Measurements from ENCODE around the gene CCDC187. TPM values are rescaled to one million over a fixed set of nuclear protein-coding genes. Genes with fewer than 3 reads are reported as not detected.
A peak's percentile ranks its signal among the peaks of the same experiment; 100 is the strongest.

Gene CCDC187
- total RNA-seq, 2 experiments from 2014 or later, result not detected

DNA sequence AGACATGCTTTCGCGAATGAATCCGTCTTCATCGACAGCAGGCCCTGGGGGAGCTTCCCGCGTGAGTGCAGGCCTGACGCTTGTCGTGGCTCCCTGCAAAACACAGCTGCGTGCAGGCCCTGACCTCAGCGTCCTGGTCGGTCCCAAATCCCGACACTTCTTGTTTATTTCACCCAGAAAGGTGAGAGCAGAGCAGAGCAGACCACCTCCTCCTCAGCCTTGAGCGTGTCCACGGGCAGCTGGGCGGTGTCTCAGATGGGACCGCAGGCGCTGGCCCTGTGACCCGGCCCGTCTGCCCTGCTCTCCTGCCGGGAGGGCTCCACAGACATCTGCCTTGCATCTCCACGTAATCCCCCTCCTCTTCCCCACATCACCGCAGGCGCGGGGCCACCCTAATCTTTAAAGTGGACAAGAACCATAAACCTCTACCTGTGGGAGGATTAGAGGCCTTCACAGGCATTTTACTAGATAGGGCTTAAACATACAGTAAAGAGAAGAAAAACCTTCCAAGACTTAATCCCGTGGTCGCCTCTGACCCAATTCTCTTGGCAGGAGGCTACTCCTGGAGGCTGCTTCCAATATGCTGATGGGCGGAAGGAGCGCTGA is 91.4 kb downstream of the CCDC187 start:
- Mint-ChIP-seq H3K9me3 (no peaks in the 10 kb centered on the region), H3K4me3 (no peak overlapping the region), H3K27ac (no peak overlapping the region), H3K36me3 (ENCODE audit: low read depth) (peaks cover 35% of the 10 kb centered on the region), H3K4me1 (no peaks in the 10 kb centered on the region), H3K27me3 (no peaks in the 10 kb centered on the region)
- no peak for DNase-seq
- POLR2A ChIA-PET, result no interaction called here
- CTCF ChIA-PET, result no interaction called here

DNA sequence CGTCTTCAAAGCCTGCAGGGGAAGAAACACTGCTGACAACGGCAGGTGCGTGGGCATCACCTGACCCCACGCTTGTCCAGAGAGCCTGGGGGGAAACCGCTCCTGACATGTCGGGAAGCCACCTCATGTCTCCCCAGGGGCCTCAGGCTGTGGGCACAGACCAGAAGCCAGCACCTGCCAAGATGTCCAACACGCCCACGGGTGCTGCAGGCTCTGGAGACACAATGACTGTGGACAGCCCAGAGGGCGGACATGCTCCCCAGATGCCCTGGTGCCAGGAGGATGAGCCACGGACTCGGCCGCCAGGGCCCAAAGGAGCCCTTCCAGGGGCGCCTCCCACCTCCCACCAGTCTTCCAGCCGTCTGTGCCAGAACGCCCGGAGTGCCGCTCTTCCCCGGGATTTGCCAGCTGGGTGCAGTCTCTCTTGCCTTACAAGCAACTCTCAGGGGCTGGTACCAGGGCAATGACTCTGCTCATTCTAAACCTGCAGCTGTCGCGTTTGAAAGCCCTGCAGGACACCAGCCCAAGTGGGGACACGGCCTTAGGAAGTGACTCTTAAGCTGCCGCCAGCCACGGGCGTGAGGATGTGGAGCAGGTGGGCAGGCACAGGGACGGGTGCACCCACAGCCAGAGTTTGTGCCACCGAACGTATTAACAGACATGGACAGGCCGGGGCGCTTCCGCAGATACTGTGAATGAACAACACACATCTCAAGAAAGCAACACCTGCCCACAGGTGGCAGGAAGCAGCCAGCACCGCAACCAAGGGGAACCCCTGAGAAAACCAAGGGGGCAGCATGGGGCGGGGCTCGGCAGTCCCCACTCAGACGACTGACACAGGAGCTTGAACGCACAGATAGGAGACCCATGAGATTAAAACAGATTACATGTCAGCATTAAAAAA is 92.2 kb downstream of the CCDC187 start:
- Mint-ChIP-seq H3K36me3 (ENCODE audit: low read depth) (peaks cover 37% of the 10 kb centered on the region), H3K4me1 (no peaks in the 10 kb centered on the region), H3K27ac (no peak overlapping the region), H3K4me3 (no peak overlapping the region), H3K27me3 (no peaks in the 10 kb centered on the region), H3K9me3 (no peaks in the 10 kb centered on the region)
- CTCF ChIA-PET, result no interaction called here
- POLR2A ChIA-PET, result no interaction called here
- DNase-seq, result no peak

DNA sequence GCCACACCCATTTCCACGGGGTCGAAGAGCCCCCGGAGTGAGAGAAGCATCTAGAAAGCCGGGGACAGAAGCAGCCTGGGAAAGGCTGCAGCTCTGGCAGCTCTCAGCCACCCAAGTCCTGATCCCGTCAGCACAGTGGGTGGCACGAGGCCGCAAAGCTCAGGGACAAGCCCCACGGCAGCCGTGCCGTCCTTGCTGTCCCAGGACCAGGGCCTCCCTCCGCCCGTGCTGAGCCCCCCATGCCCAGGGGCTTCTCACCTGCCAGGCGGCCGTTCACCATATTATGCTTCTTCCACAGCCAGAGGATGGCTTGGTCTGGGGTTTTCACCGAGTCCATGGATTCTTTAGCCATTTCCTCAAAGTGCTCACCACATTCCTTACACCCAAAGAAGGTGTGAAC is 92.9 kb downstream of the CCDC187 start:
- DNase-seq, result no peak
- Mint-ChIP-seq H3K36me3 (ENCODE audit: low read depth) (peaks cover 36% of the 10 kb centered on the region), H3K27me3 (peaks cover 1% of the 10 kb centered on the region), H3K9me3 (no peaks in the 10 kb centered on the region), H3K4me1 (no peaks in the 10 kb centered on the region), H3K4me3 (no peak overlapping the region), H3K27ac (no peak overlapping the region)
- ChIA-PET CTCF (no interaction called here), POLR2A (no interaction called here)

DNA sequence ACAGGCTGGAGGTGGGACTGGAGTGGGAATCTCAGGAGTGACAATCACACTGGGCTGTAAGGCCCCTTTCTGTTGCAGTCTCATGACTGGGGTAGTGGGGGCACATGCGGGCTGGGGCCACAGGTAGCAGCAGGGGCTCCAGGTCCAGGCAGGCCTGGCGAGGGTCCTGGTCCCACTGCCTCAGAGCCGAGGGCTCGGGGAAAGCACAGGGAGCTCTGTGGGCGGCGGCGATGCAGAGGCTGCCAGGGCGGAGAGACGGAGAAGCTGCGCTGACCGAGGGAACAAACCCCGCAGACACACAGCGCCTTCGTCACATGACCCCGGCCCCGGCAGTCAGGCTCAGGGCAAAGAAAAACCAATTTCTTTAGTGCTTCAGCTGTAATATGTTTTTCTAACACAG is 93.6 kb downstream of the CCDC187 start:
- no peaks in the 10 kb centered on the region for H3K9me3 Mint-ChIP-seq
- POLR2A ChIA-PET, result no interaction called here
- no peaks in the 10 kb centered on the region for H3K4me1 Mint-ChIP-seq
- CTCF ChIA-PET, result no interaction called here
- peaks cover 29% of the 10 kb centered on the region for H3K36me3 Mint-ChIP-seq (ENCODE audit: low read depth)
- peaks cover 2% of the 10 kb centered on the region for H3K27me3 Mint-ChIP-seq
- H3K27ac Mint-ChIP-seq, result no peak overlapping the region
- H3K4me3 Mint-ChIP-seq, result no peak overlapping the region
- DNase-seq, result no peak

DNA sequence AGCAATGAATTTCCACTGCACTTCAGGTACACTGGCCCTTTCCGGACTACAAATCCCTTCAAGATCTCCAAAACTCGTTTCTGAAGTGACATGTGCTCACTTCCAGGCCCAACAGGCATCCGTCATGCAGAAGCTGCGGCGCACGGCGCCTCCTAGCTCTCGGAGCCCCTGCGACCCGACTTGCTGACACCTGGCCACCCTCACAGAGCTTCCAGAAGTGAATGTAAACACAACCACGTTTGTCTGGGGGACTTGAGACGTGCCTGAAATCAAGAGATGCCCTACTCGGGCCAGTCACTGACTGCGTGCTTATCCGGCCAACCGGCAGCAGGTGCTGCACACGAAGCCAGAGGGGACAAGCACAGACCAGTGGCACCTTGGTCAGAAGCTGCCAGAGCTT is 94.1 kb downstream of the CCDC187 start:
- POLR2A ChIA-PET, result no interaction called here
- CTCF ChIA-PET, result no interaction called here
- Mint-ChIP-seq H3K27me3 (peaks cover 2% of the 10 kb centered on the region), H3K36me3 (ENCODE audit: low read depth) (peaks cover 24% of the 10 kb centered on the region), H3K4me1 (no peaks in the 10 kb centered on the region), H3K27ac (no peak overlapping the region), H3K9me3 (no peaks in the 10 kb centered on the region), H3K4me3 (no peak overlapping the region)
- DNase-seq, result no peak

DNA sequence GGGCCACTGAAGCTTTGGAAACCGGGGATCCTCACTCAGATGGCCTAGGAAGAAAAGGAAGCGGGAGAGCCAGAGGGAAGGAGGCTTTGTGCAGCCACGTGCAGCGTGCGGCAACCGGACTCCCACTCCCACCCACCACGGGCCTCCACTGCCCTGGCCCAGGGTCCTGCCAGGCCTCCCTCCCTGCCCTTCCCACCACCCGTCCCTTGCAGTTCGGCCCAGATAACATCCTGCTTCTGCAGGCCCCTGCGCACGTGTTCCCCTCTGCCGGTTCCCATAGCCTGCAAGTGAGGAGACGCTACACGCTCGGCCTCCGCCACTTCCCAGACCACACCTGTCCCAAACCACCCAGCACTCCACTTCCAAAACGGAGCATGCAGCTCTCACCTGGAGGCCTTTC is 94.7 kb downstream of the CCDC187 start:
- Mint-ChIP-seq H3K4me1 (no peaks in the 10 kb centered on the region), H3K9me3 (no peaks in the 10 kb centered on the region), H3K36me3 (ENCODE audit: low read depth) (peaks cover 18% of the 10 kb centered on the region), H3K4me3 (no peak overlapping the region), H3K27ac (no peak overlapping the region), H3K27me3 (peaks cover 4% of the 10 kb centered on the region)
- ChIA-PET POLR2A (no interaction called here), CTCF (no interaction called here)
- DNase-seq, result no peak

DNA sequence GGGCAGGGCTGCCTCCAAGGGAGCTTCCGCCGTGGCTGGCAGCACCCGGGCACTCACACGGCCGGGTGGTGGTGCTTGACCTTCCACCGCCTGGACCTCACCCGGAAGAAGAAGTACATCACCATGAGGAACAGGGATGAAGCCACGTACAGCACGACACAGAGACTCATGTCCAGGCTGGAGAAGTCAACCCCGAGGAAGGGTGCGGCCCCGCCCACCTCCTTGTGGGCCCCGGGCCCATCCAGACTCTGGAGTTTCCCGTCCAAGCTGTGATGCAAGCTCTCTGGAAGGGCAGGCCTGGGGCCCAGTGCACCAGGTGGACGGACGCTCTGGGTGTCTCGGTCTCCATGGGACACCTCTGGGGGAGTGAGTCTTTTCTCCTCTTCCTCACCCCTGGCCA is 95.2 kb downstream of the CCDC187 start:
- no peak overlapping the region for H3K4me3 Mint-ChIP-seq
- H3K9me3 Mint-ChIP-seq, result no peaks in the 10 kb centered on the region
- H3K27me3 Mint-ChIP-seq, result peaks cover 9% of the 10 kb centered on the region
- no peak overlapping the region for H3K27ac Mint-ChIP-seq
- H3K4me1 Mint-ChIP-seq, result no peaks in the 10 kb centered on the region
- ChIA-PET CTCF (no interaction called here), POLR2A (no interaction called here)
- DNase-seq, result no peak
- H3K36me3 Mint-ChIP-seq (ENCODE audit: low read depth), result peaks cover 13% of the 10 kb centered on the region

DNA sequence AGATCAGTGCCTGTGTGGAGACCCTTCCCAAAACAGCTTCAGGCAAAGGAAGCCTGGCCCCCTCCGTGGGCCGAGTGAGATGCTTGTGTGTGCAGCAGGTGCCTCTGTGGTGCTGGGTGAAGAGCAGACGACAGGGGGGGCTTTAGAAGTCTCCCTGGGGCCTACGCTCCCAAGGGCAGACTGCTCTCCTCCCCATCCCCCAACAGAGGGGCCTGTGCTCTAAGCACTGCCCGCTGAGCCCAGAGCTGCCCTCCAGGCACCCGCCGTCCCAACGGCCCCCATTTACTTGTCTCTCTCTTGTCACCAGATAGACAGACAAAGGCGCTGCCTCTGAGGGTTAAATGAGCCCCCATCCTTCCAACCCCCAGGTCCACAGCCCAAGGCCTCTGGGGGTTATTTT is 96.3 kb downstream of the CCDC187 start:
- ChIA-PET POLR2A (no interaction called here), CTCF (no interaction called here)
- no peak overlapping the region for H3K4me3 Mint-ChIP-seq
- DNase-seq, result no peak
- peaks cover 14% of the 10 kb centered on the region for H3K27me3 Mint-ChIP-seq
- H3K9me3 Mint-ChIP-seq, result no peaks in the 10 kb centered on the region
- H3K27ac Mint-ChIP-seq, result no peak overlapping the region
- peaks cover 11% of the 10 kb centered on the region for H3K36me3 Mint-ChIP-seq (ENCODE audit: low read depth)
- H3K4me1 Mint-ChIP-seq, result no peaks in the 10 kb centered on the region

DNA sequence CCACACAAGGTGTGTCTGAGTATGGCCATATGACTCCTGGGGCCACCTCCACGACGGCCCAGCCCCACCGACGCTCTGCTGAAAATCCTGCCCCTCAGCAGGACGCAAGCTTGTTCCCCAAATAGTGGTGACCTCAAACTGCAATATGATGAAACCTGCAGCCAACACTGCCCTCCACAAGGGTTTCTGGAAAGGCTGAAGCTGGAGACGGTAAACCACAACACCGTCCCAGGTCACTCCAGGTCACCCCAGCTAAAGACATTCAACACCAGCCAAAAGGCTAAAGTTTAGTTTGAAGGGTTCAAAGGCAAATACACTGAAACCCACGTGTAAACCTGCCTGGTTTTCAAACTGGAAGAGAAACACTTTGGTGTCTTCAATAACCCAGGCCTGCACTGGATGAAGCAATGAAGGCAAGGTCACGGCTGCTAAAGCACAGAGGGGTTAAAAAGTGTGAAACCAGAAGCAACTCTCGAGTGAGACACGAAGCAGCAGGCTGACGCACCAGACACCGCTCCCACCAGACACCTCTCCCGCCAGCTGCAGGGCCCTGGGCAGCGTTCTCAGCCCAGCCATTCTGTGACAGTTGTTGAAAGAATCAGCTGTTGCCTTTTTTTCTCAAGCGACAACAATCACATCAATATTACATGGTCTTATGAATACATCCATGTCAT is 97.2 kb downstream of the CCDC187 start:
- H3K36me3 Mint-ChIP-seq (ENCODE audit: low read depth), result peaks cover 2% of the 10 kb centered on the region
- no peak for DNase-seq
- H3K9me3 Mint-ChIP-seq, result no peaks in the 10 kb centered on the region
- ChIA-PET POLR2A (no interaction called here), CTCF (no interaction called here)
- no peak overlapping the region for H3K4me3 Mint-ChIP-seq
- peaks cover 16% of the 10 kb centered on the region for H3K27me3 Mint-ChIP-seq
- no peak overlapping the region for H3K27ac Mint-ChIP-seq
- H3K4me1 Mint-ChIP-seq, result no peaks in the 10 kb centered on the region

DNA sequence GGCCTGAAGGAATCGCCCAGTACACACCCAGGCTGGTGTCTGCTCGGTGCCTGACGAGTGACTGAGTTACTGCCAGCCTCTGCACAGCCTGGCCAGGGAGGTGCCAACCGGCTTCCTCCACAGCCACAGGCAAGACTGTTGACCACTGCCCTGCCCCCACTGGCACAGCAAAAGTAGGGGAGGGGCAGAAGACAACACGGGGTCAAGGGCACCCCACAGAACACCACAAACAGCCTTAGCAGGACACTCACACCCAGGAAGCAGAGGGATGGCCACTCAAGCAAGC is 98.2 kb downstream of the CCDC187 start:
- DNase-seq, result no peak
- Mint-ChIP-seq H3K27me3 (peaks cover 23% of the 10 kb centered on the region), H3K9me3 (no peaks in the 10 kb centered on the region), H3K36me3 (ENCODE audit: low read depth) (peaks cover 2% of the 10 kb centered on the region), H3K4me1 (no peaks in the 10 kb centered on the region), H3K4me3 (no peak overlapping the region), H3K27ac (no peak overlapping the region)
- CTCF ChIA-PET, result no interaction called here
- POLR2A ChIA-PET, result no interaction called here

DNA sequence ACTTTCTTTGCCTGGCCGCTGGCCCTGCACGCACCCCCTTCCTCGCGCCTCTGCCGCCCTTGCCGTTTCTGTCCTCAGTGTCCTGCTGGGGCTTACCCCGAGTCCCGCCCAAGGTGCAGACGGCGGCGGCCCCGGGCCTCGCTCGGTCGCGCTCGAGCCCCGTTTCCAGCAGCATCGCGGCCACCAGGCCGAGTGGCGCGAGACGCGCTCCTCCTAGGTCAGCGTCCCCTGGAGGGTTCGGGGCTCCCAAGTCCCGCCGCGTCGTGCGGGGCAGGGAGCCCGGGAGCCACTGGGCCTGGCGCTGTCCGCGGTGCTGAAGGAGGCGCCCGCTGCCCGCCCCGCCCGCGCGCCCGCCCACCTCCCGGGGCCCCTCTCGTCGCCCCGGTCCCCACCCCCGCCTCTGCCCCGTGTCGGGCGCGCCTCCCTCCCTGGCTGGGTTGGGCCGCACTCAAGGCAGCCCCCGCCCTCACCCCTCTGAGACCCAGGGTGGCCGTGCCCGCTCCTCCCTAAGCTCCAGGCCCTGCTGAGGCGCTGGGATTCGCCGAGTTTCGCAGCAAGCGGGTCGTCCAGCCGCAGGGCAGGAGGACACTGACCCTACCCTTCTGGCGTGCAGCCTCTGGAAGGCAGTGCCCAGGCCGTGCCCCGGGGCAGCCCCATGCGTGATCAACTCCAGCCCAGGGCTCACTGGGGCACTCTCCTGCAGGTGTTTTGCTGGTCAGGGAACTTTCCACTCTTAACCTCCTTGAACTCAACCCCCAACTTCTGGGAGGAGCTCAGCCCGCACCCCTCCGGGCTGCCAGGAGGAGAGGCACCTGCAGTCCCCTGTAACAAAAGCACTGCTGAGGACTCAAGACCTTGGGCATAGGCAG is 98.8 kb downstream of the CCDC187 start, which contains the start of gene LHX3:
LHX3 (minus strand) TSS at position 291 of the 869 bp plus-strand sequence; CDS start at position 175, 116 bp downstream.
- ChIA-PET CTCF (no interaction called here), POLR2A (no interaction called here)
- no peaks in the 10 kb centered on the region for H3K9me3 Mint-ChIP-seq
- no peak within 1 kb of the TSS for H3K27ac Mint-ChIP-seq
- no peak within 1 kb of the TSS for H3K4me3 Mint-ChIP-seq
- peaks cover 28% of the 10 kb centered on the region for H3K27me3 Mint-ChIP-seq
- H3K4me1 Mint-ChIP-seq, result no peaks in the 10 kb centered on the region
- peaks cover 2% of the 10 kb centered on the region for H3K36me3 Mint-ChIP-seq (ENCODE audit: low read depth)
- DNase-seq, result peak; percentile 21

DNA sequence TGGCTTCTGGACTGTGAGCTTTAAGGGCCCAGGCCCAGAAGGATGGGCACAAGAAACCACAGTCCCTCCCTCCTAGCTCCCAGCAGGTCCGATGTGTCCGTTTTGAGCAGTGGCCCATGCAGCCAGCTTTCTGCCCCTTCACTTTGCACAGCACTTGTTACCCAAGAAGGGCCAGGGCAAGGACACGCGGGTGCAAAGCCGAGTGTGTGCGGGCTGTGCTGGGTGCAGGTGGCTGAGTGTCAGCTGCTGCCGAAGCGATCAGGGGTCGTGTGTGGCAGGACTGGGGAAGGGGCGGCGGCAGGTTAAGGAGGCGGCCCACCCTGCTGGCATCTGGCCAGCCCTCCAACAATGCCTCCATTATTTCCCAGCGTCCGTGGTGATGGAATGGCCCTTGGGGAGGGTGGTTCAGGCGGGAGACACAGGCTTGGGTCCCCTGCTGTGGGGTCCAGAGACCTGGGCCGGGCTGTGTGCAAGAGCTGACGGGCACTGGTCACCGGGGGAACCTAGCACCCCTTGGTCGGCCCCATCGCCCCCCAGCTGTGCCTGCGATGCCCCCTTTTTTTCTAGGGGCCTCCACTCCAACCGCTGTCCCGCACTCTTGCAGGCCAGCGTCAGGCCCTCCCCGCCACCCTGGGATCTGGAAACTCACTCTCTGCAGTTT is 99.6 kb downstream of the CCDC187 start:
- no peaks in the 10 kb centered on the region for H3K9me3 Mint-ChIP-seq
- ChIA-PET CTCF (interaction anchor here (0.6 kb wide), 1 partner anchor 523 kb away, joined by 3 read pairs; no protein-coding TSS in a partner anchor), POLR2A (no interaction called here)
- H3K4me1 Mint-ChIP-seq, result no peaks in the 10 kb centered on the region
- peaks cover 2% of the 10 kb centered on the region for H3K36me3 Mint-ChIP-seq (ENCODE audit: low read depth)
- H3K27ac Mint-ChIP-seq, result no peak overlapping the region
- no peak overlapping the region for H3K4me3 Mint-ChIP-seq
- DNase-seq, result no peak
- peaks cover 30% of the 10 kb centered on the region for H3K27me3 Mint-ChIP-seq
